T-helper 2 cell treated with Interferon-gamma antibody and Interleukin-4, amounts not matched to agents 100 ng/mL and 5 ng/mL, for 36 hours (primary cell): ENCODE measurements around the gene PCBD1. TPM values are rescaled to one million over a fixed set of nuclear protein-coding genes. Genes with fewer than 3 reads are reported as not detected.

ENCODE experiments used
- intact Hi-C: fragments of 100-400 bp; cut with micrococcal nuclease; formaldehyde crosslinking; loops from one replicate; pipeline ENCODE4 v1.15.1; 2023
- total RNA-seq: library from RNA; stranded (reverse); gene quantifications from 2 replicates; pipeline ENCODE4 v1.2.3, GENCODE V29; 2022

PCBD1 gene
- total RNA-seq, 1 donor from 2014 or later, result 37.4 TPM

- intact Hi-C loops, result no loop called here
Measured at GRCh38 chr10:70905071-70906021, 17.0 kb upstream of the PCBD1 start.

GRCh38 chr10:70903262-70903921 is 15.0 kb upstream of the PCBD1 start:
- intact Hi-C loops, result no loop called here

GRCh38 chr10:70902661-70903261 is 14.4 kb upstream of the PCBD1 start:
- intact Hi-C loops, result no loop called here

- intact Hi-C loops, result no loop called here
Measured at GRCh38 chr10:70901276-70901878, 13.0 kb upstream of the PCBD1 start.

GRCh38 chr10:70899096-70899495 is 10.7 kb upstream of the PCBD1 start:
- intact Hi-C loops, result no loop called here

GRCh38 chr10:70898687-70899086 is 10.3 kb upstream of the PCBD1 start:
- intact Hi-C loops, result no loop called here

- intact Hi-C loops, result no loop called here
Measured at GRCh38 chr10:70896551-70896950, 8.2 kb upstream of the PCBD1 start.

GRCh38 chr10:70894416-70894815 is 6.1 kb upstream of the PCBD1 start:
- intact Hi-C loops, result no loop called here

GRCh38 chr10:70893227-70894006 is 5.1 kb upstream of the PCBD1 start:
- intact Hi-C loops, result no loop called here

GRCh38 chr10:70892631-70893030 is 4.3 kb upstream of the PCBD1 start:
- intact Hi-C loops, result no loop called here

- intact Hi-C loops, result no loop called here
Measured at GRCh38 chr10:70891627-70892026, 3.3 kb upstream of the PCBD1 start.

GRCh38 chr10:70890917-70891431 is 2.6 kb upstream of the PCBD1 start:
- intact Hi-C loops, result no loop called here

GRCh38 chr10:70889291-70889690 is 926 bp upstream of the PCBD1 start:
- intact Hi-C loops, result loop anchor here (10.0 kb wide), 1 partner anchor 414 kb away; the partner anchor contains the start of gene PALD1

GRCh38 chr10:70886921-70887665 is 1.3 kb downstream of the PCBD1 start:
- intact Hi-C loops, result loop anchor here (10.0 kb wide), 1 partner anchor 412 kb away; the partner anchor contains the start of gene PALD1

- intact Hi-C loops, result loop anchor here (10.0 kb wide), 1 partner anchor 411 kb away; the partner anchor contains the start of gene PALD1
Measured at GRCh38 chr10:70885931-70886903, 2.1 kb downstream of the PCBD1 start.

GRCh38 chr10:70885481-70885880 is 2.9 kb downstream of the PCBD1 start:
- intact Hi-C loops, result loop anchor here (10.0 kb wide), 1 partner anchor 411 kb away; the partner anchor contains the start of gene PALD1

- intact Hi-C loops, result loop anchor here (10.0 kb wide), 1 partner anchor 410 kb away; the partner anchor contains the start of gene PALD1
Measured at GRCh38 chr10:70884741-70885140, 3.6 kb downstream of the PCBD1 start.

GRCh38 chr10:70880077-70880534 is 8.3 kb downstream of the PCBD1 start:
- intact Hi-C loops, result loop anchor here (1.0 to 10.0 kb wide), 3 partner anchors 65 to 405 kb away; partner anchors contain the start of genes PALD1 and SGPL1
